T-helper 17 cell (primary cell): ENCODE data around the gene SUSD6. TPM values are rescaled to one million over a fixed set of nuclear protein-coding genes. Genes with fewer than 3 reads are reported as not detected.

ENCODE experiments used
- ATAC-seq: fragments of 150-1000 bp; cut with Tn5 transposase; 2 replicates; pipeline ENCODE4 v1.10.0; 2021; ENCODE audit warnings: mild to moderate bottlenecking, moderate library complexity
- DNase-seq, 3 donors: peaks; one replicate each; pipeline versions ENCODE4 v3.0.0 to v3.0.0-alpha.2; 2020 to 2021
- H3K9me3 ChIP-seq: one replicate; pipeline ENCODE4 v1.7.0; 2013; ENCODE audit warnings: low read length, mild to moderate bottlenecking; ENCODE audit not compliant: control insufficient read depth, poor library complexity, severe bottlenecking
- H3K27ac Mint-ChIP-seq: one replicate; pipeline ENCODE4 v1.8.0; 2022; ENCODE audit warnings: mild to moderate bottlenecking, moderate library complexity, mixed read lengths
- H3K27me3 Mint-ChIP-seq: one replicate; pipeline ENCODE4 v1.8.0; 2022; ENCODE audit warnings: mixed read lengths
- H3K36me3 Mint-ChIP-seq: one replicate; pipeline ENCODE4 v1.8.0; 2022; ENCODE audit warnings: low read depth, mixed read lengths
- H3K4me1 Mint-ChIP-seq: one replicate; pipeline ENCODE4 v1.8.0; 2022; ENCODE audit warnings: mild to moderate bottlenecking, mixed read lengths
- H3K4me3 Mint-ChIP-seq: one replicate; pipeline ENCODE4 v1.8.0; 2022; ENCODE audit warnings: mild to moderate bottlenecking, moderate library complexity, mixed read lengths
- total RNA-seq, 4 donors: library from RNA in 2 of 4; stranded (reverse) in 2 of 4; gene quantifications; one replicate each; pipeline ENCODE4 v1.2.3 and lab custom pipeline; 2022 to 2026

SUSD6 gene
- total RNA-seq, 2 donors from 2014 or later: 94.7 to 101 TPM

DNA sequence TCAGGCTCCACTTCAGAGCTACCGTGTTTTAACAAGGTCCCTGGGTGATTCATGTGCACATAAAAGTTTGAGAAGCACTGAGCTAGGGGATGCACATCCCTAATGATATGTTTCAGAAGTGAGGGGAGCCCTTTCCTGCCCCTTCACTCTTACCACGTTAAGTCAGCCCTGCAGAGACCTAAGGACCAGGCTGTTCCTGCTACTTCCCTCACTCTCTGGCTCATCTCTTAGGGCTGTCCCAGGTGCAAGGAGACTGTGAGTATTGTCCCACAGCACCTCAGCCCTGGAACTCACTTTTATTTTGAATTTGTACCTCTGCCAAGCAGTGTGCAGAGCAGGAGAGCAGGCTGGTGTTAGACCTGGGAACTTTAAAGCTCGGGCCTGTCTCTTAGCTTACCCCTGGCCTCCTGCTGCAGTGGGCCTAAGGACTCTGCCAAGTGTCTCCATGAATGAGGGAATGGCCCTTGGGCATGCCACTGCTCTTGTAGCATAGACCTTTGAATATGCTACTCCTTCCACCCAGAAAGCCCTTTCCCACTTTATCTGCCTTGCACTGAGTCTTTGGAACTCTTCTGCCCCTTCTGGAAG lies 11.0 kb upstream of the SUSD6 start:
- Mint-ChIP-seq H3K4me1 (peaks cover 7% of the 10 kb centered on the region), H3K36me3 (no peaks in the 10 kb centered on the region), H3K4me3 (no peak overlapping the region), H3K27me3 (no peaks in the 10 kb centered on the region), H3K27ac (no peak overlapping the region)
- no peak for DNase-seq
- no peak for ATAC-seq
- H3K9me3 ChIP-seq: no peaks in the 10 kb centered on the region

DNA sequence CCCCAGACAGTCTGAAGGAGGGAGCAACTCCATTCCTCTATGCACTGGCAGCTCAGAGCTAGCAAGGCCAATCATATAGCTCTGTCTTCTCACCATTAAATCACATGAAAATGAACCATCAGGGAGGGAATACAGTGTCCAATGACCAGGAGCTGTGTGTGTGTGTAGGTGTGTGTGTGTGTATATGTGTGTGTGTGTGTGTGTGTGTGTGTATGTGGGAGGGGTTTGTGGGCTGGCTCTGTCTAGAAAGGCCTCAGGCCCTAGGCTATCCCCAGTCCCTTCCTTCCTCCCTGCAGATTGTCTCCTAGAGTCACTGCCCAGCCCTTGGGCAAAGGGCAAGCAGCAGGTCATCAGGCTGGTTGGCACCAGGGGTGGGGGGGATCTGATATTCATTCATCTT lies 5.7 kb upstream of the SUSD6 start:
- ATAC-seq: no peak
- no peak for DNase-seq
- Mint-ChIP-seq H3K4me3 (no peak overlapping the region), H3K36me3 (no peaks in the 10 kb centered on the region), H3K4me1 (peaks cover 19% of the 10 kb centered on the region), H3K27me3 (no peaks in the 10 kb centered on the region), H3K27ac (no peak overlapping the region)
- H3K9me3 ChIP-seq: no peaks in the 10 kb centered on the region

DNA sequence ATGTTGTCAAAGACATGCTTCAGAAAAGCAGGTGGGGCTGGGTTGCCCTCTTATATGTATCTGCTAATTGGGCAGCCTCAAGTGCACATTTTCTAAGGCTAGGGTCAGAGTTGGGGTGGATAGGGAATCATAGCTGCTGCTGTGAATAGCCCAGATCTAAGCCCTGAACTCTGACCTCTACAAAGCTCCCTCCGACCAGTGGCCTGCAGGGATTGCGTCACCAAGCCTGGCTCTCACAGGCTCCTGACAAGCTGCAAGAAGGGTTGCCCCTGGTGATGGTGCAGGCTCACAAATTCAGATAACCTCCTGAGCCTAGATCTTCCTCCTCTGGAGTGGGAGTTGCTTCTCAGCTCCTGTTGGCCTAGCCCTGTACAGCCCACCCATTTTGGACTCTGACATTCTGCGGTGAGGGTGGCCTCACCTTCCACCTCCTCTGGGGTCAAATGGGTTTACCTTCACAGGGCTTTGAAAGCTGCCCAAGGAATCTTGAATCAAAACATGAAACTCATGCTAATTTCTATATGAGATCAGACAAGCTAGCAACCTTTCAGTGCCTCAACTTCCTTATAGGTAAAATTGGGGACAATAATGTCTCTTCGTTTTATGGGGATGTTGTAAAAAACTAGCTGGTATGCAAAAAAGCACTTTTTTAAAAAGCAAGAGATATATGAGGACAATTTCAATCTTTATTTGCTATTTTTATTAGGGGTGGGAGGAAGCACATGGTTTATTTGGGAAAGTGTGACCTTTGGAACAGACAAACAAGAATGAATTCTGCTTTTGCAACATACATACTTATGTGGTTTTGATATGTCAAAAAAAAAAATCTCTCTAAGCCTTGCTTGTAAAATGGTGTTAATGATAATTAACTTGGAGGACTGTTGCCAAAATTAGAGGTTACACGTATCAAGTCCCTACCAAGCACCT lies 4.9 kb upstream of the SUSD6 start:
- Mint-ChIP-seq H3K27me3 (no peaks in the 10 kb centered on the region), H3K36me3 (no peaks in the 10 kb centered on the region), H3K4me1 (peaks cover 21% of the 10 kb centered on the region), H3K27ac (no peak overlapping the region), H3K4me3 (no peak overlapping the region)
- ATAC-seq: no peak
- no peaks in the 10 kb centered on the region for H3K9me3 ChIP-seq
- DNase-seq: no peak

DNA sequence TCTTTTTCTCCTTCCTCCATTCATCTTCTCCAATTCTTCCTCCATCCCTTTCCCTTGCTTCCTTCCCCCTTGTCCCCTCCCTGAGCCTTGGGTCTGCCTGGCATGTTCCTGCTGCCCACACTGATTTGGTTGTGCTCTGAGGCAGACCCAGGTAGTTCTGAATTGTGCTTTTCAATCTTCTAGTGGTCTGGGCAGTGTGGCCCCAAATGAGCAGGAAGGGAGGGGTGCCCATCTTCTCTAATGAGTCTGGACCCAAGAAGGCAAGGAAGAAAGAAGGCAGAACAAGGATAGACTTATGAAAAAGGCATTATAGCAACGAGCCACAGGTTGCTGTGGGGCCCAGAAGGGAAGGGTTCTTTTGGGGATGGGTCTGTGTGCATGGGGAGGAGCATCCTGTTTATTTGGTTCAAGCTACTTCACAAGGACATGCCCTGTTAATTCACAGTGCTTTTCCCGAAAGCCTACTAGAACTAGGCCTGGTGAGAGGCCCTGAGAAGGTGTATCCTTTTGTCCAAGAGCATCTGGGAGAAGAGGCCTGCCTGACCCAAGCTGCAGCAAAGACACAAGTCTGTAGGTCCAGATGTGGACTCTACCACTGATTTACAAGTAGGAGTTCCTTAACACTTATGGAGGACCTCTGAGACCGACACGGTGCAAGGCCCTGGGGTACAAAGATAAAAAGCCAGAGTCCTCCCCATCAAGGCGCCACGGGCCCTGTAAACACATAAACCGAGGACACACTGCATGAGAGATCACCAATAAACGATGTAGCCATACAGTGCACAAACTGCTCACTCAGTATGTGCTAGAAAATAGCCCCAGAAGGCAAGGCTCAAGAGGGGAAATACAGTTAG lies 1.1 kb upstream of the SUSD6 start:
- ATAC-seq (no peak), DNase-seq (no peak)
- H3K27me3 Mint-ChIP-seq: no peaks in the 10 kb centered on the region
- H3K4me3 Mint-ChIP-seq: peak overlapping the region; percentile 82
- no peaks in the 10 kb centered on the region for H3K36me3 Mint-ChIP-seq
- peaks cover 41% of the 10 kb centered on the region for H3K4me1 Mint-ChIP-seq
- no peaks in the 10 kb centered on the region for H3K9me3 ChIP-seq
- H3K27ac Mint-ChIP-seq: peak overlapping the region; percentile 94

DNA sequence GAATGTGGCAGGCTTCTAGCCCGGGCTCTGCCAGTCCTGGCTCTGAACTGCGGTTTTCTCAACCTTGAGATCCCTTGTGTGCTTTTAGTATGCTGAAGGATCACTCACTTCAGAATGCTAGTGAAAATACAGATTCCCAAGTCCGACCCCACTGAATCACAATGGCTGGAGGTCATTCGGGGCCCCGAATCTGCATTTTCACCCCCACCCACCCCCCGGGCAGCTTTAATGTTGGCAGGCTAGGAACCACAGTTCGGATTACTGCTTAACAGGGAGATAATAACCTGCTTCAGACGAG lies 573 bp upstream of the SUSD6 start:
- Mint-ChIP-seq H3K27ac (peak overlapping the region; percentile 94), H3K4me3 (peak overlapping the region; percentile 82), H3K27me3 (no peaks in the 10 kb centered on the region), H3K4me1 (peaks cover 47% of the 10 kb centered on the region), H3K36me3 (no peaks in the 10 kb centered on the region)
- no peak for DNase-seq
- ATAC-seq: no peak
- H3K9me3 ChIP-seq: no peaks in the 10 kb centered on the region

DNA sequence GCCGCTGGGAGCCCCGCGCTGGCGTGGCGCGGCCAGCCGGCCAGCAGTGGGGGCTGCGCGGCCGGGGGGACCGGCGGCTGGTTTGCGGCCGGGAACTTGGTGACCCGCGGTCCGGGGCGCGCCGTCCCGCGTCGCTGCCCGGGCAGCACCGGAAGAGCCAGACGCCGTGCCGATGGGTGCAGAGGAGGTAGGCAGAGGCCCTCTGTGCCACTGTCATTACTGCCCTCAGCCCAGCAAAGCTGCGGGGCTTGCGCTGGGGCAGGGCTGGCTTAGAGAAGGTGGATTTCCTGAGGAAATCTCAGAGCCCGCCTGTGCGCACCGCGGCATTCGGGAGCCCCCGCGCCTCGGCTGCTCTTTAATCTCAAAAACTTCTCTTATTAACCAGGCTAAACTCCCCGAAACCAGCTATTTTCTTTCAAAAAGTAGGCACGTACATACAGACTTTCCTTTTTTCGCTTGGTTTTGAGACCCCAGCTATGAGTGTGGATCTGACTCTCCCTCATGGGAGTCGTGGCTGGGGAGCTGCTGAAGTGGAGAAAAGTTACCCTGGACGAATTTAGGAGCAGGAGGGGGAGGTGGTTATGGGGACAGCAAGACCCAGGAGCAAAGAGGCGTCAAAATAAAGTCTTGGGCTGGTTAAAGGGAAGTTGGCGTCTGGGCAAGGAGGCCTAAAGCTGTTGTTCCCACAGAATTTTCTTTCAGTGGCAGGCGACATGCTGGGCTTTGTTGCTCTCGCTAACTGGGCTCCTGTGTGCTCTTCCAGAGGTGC lies 802 bp downstream of the SUSD6 start:
- Mint-ChIP-seq H3K27me3 (no peaks in the 10 kb centered on the region), H3K4me1 (peaks cover 59% of the 10 kb centered on the region), H3K4me3 (peak overlapping the region; percentile 96), H3K36me3 (no peaks in the 10 kb centered on the region), H3K27ac (peak overlapping the region; percentile 100)
- peak in 2 of 3 donors; percentile 37 to 45 for DNase-seq
- no peaks in the 10 kb centered on the region for H3K9me3 ChIP-seq
- peak; percentile 47 for ATAC-seq

DNA sequence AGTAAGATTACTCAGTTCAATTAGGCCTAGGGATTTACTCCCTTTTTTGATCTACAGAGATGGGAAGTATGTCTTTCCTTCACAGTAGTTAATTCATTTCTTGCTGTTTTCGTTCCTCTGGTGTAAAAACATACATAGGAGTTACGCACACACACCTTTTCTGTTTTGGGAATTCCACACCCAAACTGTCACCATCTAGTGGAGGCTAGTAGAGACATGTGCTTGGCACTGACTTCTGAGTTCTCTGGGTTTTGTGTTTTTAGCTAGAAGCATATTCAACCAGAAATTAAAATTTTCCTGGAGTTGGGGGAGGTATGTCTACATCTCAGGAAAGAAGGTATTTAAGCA lies 1.4 kb downstream of the SUSD6 start:
- H3K27me3 Mint-ChIP-seq: no peaks in the 10 kb centered on the region
- ATAC-seq (no peak), DNase-seq (no peak)
- H3K4me1 Mint-ChIP-seq: peaks cover 65% of the 10 kb centered on the region
- H3K4me3 Mint-ChIP-seq: peak overlapping the region; percentile 96
- peak overlapping the region; percentile 100 for H3K27ac Mint-ChIP-seq
- no peaks in the 10 kb centered on the region for H3K36me3 Mint-ChIP-seq
- H3K9me3 ChIP-seq: no peaks in the 10 kb centered on the region

DNA sequence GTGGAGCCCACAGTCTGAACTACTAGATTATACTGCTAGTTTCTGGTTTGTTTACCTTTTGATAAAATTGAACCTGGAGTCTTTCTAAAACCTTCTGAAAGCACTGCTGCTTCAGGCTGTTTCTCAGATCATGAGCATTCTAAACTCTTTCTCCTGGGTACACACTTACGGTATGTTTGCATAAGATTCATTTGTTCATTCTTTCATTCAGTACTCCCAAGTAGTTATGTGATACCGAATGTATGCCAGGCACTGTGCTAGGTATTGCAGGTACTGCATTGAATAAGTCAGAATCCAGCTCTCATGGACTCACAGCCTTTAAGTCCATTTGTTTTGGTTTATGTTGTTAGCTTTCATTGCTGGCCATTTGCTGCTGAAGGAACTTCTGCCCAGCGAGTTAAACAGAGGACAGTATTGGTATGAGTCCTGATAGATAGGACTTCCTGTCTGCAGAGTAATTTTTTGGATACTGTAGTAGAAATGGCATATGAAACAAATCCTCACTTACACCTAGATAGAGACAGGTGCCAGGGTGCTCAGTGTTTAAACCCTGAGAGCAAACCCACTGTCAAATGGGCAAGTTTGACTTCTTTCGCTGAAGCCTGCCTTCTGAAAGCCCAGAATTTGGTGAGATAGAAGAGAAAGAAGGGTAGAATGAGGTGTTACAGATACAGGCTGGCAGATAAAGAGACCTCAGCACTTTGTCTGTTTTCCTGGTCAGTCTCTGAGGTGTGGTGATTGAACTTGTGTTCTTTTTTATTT lies 2.1 kb downstream of the SUSD6 start:
- no peaks in the 10 kb centered on the region for H3K9me3 ChIP-seq
- DNase-seq (no peak), ATAC-seq (no peak)
- Mint-ChIP-seq H3K36me3 (no peaks in the 10 kb centered on the region), H3K4me1 (peaks cover 69% of the 10 kb centered on the region), H3K4me3 (peak overlapping the region; percentile 96), H3K27ac (peak overlapping the region; percentile 100), H3K27me3 (no peaks in the 10 kb centered on the region)

DNA sequence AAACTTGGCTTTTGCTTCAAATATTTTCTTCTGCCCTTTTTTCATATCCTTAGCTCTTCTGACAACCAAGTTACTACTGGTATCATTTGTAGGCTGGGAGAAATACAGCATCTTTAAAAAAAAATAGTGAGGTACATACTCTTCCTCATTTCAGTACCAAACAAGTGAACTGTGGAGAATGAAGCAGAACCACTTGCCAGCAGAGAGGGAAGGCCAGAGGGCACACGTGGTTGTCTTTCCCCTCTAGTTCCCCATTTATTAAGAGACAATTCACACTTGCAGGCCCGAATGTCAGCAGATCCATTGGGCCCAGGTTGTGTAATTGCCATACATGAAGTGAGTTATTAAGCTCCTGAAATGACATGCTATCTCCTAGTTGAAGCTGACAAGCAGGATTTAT lies 3.2 kb downstream of the SUSD6 start:
- peak overlapping the region; percentile 100 for H3K27ac Mint-ChIP-seq
- H3K36me3 Mint-ChIP-seq: no peaks in the 10 kb centered on the region
- ATAC-seq (no peak), DNase-seq (no peak)
- no peaks in the 10 kb centered on the region for H3K27me3 Mint-ChIP-seq
- no peaks in the 10 kb centered on the region for H3K9me3 ChIP-seq
- peaks cover 78% of the 10 kb centered on the region for H3K4me1 Mint-ChIP-seq
- H3K4me3 Mint-ChIP-seq: peak overlapping the region; percentile 96

DNA sequence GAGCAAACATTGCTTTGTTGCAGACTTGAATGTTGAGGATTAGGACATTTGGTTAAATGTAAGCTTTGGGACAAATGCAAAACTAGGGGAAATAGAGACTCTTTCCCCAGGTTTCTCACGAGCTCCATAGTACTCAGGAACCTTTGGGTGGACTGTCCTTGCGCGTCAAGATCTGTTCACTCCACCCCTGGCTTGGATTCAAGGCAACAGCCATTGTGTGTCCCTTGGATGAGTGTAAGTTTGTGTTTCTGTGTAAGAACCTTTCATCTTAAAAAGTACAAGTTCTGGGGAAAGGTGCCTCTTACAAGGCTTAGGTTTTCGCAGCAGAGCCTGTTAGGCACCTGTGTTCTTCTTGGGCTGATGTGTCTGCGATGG lies 3.7 kb downstream of the SUSD6 start:
- DNase-seq: no peak
- no peaks in the 10 kb centered on the region for H3K27me3 Mint-ChIP-seq
- H3K4me1 Mint-ChIP-seq: peaks cover 78% of the 10 kb centered on the region
- H3K27ac Mint-ChIP-seq: peak overlapping the region; percentile 100
- ATAC-seq: peak; percentile 0
- H3K4me3 Mint-ChIP-seq: peak overlapping the region; percentile 96
- H3K9me3 ChIP-seq: no peaks in the 10 kb centered on the region
- H3K36me3 Mint-ChIP-seq: no peaks in the 10 kb centered on the region

DNA sequence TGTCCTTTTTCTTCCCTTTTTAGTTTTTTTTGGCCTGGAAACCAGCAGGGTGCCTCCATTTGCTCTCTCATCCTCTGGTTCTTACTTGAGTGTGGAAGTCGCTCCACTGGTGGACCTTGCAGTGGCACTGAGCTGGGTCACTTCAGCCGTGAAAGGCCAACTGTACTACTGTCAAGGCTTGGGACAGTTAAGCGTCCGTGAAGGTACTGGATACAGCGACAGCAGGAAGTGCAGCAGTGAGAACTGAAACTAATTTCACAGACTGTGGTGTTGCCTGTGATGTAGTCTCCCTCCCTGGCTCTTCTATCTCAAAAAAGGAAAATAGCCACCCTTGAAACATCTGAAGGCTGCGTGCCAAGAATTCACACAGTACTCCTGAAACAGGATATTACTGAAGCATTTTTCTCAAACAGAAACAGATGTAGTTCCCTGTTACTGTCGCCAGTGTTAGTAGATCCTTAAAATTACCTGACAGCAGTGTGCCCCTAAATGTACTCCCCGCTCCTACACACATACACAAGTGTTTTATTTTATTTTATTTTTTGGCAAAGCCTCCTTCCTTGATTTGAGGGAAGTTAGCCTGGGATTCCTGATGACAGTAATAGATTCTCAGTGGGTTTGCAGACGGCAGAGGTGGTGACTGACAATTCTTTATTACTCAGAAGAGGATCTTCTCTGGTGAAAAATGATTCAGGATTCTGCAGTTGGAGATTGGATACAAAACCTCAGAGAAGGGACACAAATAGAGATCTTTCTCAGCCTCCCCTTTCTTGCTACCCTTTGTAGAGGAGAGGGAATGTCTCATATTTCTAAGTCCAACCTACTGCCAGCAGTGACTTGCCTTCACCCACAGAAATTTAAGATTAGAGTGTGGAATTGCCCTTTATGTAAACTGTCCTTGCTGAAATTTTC lies 4.4 kb downstream of the SUSD6 start:
- Mint-ChIP-seq H3K27me3 (no peaks in the 10 kb centered on the region), H3K4me3 (peak overlapping the region; percentile 96), H3K36me3 (no peaks in the 10 kb centered on the region), H3K27ac (peak overlapping the region; percentile 100), H3K4me1 (peaks cover 78% of the 10 kb centered on the region)
- ATAC-seq (peak; percentile 38), DNase-seq (peak in 1 of 3 donors; percentile 16)
- no peaks in the 10 kb centered on the region for H3K9me3 ChIP-seq

DNA sequence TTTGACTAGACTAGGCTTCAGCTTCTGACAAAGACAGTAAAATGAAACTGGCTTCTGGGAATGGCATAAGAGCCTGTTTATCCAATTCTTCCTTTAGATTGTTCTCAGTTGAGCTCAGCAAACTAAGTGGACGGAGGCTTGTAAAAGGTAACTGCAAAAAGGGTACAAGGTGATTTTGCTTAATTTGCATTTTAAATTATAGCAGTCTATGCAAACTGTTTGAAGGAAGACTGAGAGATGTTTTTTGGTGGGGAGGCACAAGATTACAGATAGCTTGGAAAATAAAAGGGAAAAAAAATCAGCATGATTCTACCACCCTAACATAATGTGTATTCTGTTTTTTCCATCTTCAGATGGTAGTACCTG lies 5.0 kb downstream of the SUSD6 start:
- Mint-ChIP-seq H3K36me3 (no peaks in the 10 kb centered on the region), H3K27me3 (no peaks in the 10 kb centered on the region), H3K27ac (peak overlapping the region; percentile 100), H3K4me3 (peak overlapping the region; percentile 96), H3K4me1 (peaks cover 82% of the 10 kb centered on the region)
- DNase-seq (no peak), ATAC-seq (no peak)
- no peaks in the 10 kb centered on the region for H3K9me3 ChIP-seq
